ENCODE data around the gene PSMB2.

PSMB2 gene

GRCh38 chr1:35555601-35556477 is 85.5 kb downstream of the PSMB2 start:
- Histone ChIP-seq H3K27me3 (ENCODE audit: insufficient read depth, low read length) (no peaks in the 10 kb centered on the region), H3K4me1 (ENCODE audit: control insufficient read depth, insufficient read depth, low read length, unreplicated experiment) (peaks cover 36% of the 10 kb centered on the region), H3K27ac (ENCODE audit: low read depth, low read length) (peak overlapping the region; percentile 77), H2AFZ (ENCODE audit: low read length, unreplicated experiment) (no peak overlapping the region), H3K79me2 (ENCODE audit: control insufficient read depth, insufficient read depth, low read length, unreplicated experiment) (peaks cover 40% of the 10 kb centered on the region), H3K36me3 (ENCODE audit: insufficient read depth, low read length) (peaks cover 8% of the 10 kb centered on the region; the same call in 1 of the 2 replicates), H3K4me3 (ENCODE audit: low read depth, low read length) (peak overlapping the region; percentile 94)

DNA sequence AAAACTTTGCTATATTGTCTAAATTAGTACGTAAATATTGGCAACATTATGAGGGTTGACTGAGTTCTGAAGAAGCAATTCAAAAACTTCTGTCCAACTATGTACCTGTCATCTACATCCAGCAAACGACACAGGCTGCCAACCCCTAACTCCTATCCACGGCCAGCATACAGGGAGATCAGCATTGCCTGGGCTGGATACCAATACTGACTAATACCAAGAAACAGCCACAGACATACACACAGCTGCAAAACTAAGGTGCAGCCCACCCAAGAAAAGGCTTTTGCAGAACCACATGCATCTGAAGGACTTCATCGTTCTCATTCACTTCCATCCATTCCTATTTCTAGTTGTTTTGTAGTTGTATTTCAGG is 86.1 kb downstream of the PSMB2 start:
- Histone ChIP-seq H3K4me1 (ENCODE audit: control insufficient read depth, insufficient read depth, low read length, unreplicated experiment) (peaks cover 36% of the 10 kb centered on the region), H3K27ac (ENCODE audit: low read depth, low read length) (peak overlapping the region; percentile 77), H2AFZ (ENCODE audit: low read length, unreplicated experiment) (no peak overlapping the region), H3K36me3 (ENCODE audit: insufficient read depth, low read length) (peaks cover 8% of the 10 kb centered on the region; the same call in 1 of the 2 replicates), H3K79me2 (ENCODE audit: control insufficient read depth, insufficient read depth, low read length, unreplicated experiment) (peaks cover 35% of the 10 kb centered on the region), H3K4me3 (ENCODE audit: low read depth, low read length) (peak overlapping the region; percentile 94), H3K27me3 (ENCODE audit: insufficient read depth, low read length) (no peaks in the 10 kb centered on the region)

GRCh38 chr1:35554266-35555211 is 86.8 kb downstream of the PSMB2 start:
- Histone ChIP-seq H3K27ac (ENCODE audit: low read depth, low read length) (peak overlapping the region; percentile 77), H2AFZ (ENCODE audit: low read length, unreplicated experiment) (no peak overlapping the region), H3K4me1 (ENCODE audit: control insufficient read depth, insufficient read depth, low read length, unreplicated experiment) (peaks cover 36% of the 10 kb centered on the region), H3K27me3 (ENCODE audit: insufficient read depth, low read length) (no peaks in the 10 kb centered on the region), H3K79me2 (ENCODE audit: control insufficient read depth, insufficient read depth, low read length, unreplicated experiment) (peaks cover 37% of the 10 kb centered on the region), H3K4me3 (ENCODE audit: low read depth, low read length) (peak overlapping the region; percentile 94), H3K36me3 (ENCODE audit: insufficient read depth, low read length) (peaks cover 11% of the 10 kb centered on the region)

DNA sequence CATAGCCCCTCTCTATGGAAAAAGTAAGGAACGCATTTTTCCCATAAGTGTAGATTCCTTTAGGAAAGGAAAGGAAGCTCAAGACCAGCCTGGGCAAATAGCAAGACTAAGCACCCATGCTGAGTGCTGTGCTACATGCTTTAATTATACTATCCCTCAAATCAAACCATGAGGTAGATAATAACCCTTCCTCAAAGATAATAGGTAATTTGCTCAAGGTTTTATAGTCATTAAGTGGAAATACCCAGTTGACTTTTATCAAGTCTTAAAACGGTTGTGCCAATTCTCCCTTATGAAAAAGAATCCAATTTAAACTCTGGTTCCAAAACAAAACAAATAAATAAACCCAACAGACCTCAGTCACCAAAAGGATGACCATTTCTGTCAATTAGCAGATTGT is 87.5 kb downstream of the PSMB2 start:
- H3K27ac ChIP-seq (ENCODE audit: low read depth, low read length) = no peak overlapping the region
- no peak overlapping the region for H3K4me3 ChIP-seq (ENCODE audit: low read depth, low read length)
- H2AFZ ChIP-seq (ENCODE audit: low read length, unreplicated experiment) = no peak overlapping the region
- peaks cover 17% of the 10 kb centered on the region for H3K36me3 ChIP-seq (ENCODE audit: insufficient read depth, low read length)
- peaks cover 30% of the 10 kb centered on the region for H3K4me1 ChIP-seq (ENCODE audit: control insufficient read depth, insufficient read depth, low read length, unreplicated experiment)
- H3K79me2 ChIP-seq (ENCODE audit: control insufficient read depth, insufficient read depth, low read length, unreplicated experiment) = peaks cover 34% of the 10 kb centered on the region
- H3K27me3 ChIP-seq (ENCODE audit: insufficient read depth, low read length) = no peaks in the 10 kb centered on the region
